HG02884 (cell line): Measurements from ENCODE around the gene SLC19A1.
"Not testable (repeated sequence)": the region's sequence is repeated elsewhere in the genome, so short reads cannot be mapped to it uniquely, and the experiment has no call there.

Experiments
- ATAC-seq: cut with Tn5 transposase; IDR thresholded peaks from one replicate; pipeline ENCODE4 v1.9.1; 2021; ENCODE audit warnings: mild to moderate bottlenecking, moderate library complexity; ENCODE audit not compliant: unreplicated experiment

Gene SLC19A1

DNA sequence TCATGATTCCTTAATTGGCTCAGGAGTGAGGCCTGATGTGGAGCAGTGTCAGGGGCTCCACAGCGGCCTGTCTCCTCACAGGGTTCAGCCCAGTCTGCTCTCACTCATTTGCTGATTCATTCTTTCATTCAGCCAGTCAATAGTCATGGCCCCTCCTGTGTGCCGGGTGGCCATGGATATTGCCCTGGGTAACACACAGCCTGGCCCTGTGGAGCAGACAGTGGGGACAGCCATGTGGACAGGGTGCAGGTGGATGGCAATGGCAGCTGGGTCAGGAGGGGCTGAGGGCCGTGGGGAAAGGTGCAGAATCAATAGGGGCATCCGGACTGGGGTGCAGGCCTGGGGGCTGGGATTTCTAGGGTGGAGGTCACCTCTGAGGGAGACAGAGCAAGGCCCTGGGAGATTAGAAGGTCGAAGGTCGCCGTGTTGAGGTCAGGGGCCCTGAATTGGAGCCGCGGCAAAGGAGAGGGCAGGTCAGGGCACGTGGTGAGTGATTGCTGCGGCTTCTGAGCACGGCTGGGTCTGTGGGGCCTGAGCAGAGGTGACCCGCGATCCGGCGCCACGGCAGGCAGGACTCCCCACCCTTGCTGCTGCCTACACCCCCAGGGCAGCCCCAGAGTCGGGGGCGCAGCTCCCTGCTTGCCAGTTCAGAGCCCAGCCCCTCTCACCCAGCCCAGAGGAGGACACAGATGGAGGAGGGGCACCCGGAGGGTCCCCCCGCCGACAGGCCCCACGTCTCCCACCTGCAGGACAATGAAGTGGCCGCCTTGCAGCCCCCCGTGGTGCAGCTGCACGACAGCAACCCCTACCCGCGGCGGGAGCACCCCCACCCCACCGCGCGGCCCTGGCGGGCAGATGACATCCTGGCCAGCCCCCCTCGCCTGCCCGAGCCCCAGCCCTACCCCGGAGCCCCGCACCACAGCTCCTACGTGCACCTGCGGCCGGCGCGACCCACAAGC lies 33.4 kb downstream of the SLC19A1 start:
- no peak for ATAC-seq

DNA sequence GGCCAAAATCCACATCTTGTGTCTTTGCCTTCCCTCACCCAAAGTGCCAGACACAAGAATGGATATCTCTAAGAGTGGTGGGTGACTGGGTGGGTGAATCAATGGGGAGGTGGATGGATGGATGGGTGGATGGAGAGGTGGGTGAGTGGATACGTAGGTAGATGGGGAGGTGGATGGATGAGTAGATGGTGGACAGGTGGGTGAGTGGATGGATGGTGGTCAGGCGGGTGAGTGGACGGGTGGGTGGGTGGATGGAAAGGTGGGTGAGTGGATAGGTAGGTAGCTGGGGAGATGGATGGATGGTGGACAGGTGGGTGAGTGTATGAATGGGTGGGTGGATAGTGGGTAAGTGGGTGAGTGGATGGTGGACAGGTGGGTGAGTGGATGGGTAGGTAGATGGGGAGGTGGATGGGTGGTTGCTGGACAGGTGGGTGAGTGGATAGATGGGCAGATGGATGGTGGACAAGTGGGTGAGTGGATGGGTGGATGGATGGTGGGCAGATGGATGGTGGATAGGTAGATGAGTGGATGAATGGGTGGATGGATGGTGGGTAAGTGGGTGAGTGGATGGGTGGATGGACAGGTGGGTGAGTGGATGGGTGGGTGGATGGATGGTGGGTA lies 34.2 kb downstream of the SLC19A1 start:
- ATAC-seq, result no peak

DNA sequence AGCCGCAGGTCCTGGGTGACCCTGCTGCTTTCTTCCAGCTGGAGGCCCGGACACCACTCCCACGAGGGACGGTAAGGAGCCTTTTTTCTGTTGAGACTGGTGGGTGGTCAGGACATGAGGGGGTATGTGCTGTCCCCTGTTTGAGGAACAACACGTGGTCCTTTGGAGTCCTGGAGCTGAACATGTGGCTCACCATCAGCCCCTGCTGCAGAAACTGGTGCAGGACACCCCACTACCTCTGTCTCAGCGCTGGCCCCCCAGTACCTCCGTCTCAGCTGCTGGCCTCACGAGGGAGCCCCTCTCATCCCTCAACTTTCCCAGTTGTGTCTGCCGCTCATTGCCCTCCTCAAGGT lies 34.7 kb downstream of the SLC19A1 start:
- no peak for ATAC-seq

GRCh38 chr21:45506836-45507522 lies 35.3 kb downstream of the SLC19A1 start:
- ATAC-seq, result no peak

DNA sequence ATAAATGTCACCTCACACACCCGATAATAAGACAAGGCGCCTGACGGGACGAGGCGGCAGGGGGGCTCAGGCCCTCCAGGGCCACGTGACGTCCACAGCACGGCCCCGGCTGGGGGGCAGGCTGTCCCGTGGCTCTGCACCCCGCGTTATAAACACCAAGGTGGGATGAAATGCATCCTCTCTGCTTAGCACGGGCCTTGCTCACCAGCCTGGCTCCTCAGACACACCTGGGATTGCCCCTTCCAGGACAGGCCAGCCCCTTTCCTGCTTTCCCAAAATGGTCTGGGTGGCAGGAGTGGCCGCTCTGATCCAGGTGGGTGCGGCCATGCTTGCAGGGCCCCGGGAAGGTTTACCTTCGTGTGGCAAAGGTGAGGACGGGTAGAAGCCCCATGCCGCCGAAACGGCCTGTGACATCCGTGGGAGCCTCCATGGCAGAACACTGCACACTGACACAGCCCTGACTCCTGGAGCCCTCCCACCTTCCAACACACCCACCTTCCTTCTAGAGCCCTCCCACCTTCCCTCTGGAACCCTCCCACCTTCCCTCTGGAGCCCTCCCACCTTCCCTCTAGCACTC lies 35.9 kb downstream of the SLC19A1 start:
- ATAC-seq, result no peak

DNA sequence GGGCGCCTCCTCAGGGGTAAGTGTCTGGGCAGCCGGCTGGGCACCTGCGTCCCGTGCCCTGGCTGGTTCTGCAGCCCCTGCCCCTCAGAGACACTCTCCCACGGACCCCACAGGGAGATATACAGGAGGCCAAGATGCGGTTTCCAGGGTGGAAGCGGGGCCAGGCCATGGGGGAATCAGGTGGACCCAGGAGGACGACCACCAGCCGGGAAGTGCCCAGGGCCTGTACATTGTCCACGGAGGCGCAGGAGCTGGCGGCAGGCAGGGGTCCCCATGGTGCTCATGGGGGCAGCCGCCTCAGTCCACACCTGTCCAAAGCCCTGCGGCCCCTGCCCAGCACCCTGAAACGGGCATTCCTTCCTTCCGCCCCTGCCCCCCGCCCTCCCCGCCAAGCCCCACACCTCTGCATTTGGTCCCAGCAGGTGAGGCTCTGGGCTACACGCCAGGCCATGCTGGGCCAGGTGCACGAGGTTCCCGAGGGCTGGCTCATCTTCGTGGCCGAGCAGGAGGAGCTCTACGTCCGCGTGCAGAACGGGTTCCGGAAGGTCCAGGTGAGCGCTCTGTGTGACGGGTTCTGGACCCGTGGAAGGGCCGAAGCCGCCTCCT lies 36.7 kb downstream of the SLC19A1 start:
- ATAC-seq, result no peak

DNA sequence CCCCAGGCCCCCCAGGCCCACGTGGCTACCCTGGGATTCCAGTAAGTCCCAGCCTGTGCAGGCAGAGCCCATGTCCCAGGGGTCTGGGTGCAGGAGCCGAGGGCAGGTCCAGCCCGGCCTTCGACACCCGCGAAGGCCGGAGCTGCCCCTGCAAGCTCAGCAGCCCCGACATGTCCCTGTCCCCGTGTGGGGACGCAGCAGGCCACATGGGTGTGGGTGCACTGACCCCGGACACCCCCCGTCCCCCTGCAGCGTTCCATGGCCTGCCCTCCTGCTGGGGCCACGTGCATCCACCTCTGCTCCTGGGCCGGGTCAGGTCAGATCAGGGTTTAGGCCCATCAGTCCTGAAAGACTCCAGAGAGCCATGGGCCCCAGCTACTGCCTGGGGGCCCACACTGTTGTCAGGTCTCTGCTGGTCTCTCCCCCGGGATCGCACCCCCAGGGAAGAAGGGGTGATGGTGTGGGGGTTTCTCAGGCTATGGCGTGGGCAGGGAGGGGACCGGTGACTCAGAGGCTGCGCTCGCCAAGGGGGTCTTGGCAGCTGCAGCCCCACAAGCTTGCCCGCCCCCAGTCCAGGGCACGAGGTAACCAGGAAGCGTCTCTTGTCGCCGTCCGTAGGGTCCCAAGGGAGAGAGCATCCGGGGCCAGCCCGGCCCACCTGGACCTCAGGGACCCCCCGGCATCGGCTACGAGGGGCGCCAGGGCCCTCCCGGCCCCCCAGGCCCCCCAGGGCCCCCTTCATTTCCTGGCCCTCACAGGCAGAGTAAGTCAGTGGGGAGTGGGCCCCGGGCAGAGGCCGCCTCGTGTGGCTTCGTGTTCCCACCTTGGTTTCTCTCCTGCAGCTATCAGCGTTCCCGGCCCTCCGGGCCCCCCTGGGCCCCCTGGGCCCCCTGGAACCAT lies 37.5 kb downstream of the SLC19A1 start:
- no peak for ATAC-seq

DNA sequence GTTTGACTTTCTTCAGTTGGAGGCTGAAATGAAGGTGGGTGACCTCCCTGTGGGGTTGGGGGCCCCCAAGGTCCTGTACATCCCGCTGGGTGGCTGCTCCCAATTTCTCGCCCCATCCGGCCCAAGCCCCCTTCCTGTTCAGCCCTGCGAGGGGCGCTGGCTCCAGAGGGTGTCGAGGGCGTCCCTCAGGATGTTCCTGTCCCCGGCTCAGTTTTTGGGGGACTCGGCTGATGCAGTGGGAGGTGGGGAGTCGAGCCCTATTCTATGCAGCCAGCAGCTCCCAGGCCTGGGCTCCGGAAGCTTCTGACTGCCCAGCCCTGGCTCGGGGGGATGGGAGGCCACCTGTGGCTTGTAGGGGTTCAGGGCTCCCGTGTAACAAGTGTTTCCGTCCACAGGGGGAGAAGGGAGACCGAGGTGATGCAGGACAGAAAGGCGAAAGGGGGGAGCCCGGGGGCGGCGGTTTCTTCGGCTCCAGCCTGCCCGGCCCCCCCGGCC lies 38.2 kb downstream of the SLC19A1 start:
- no peak for ATAC-seq

DNA sequence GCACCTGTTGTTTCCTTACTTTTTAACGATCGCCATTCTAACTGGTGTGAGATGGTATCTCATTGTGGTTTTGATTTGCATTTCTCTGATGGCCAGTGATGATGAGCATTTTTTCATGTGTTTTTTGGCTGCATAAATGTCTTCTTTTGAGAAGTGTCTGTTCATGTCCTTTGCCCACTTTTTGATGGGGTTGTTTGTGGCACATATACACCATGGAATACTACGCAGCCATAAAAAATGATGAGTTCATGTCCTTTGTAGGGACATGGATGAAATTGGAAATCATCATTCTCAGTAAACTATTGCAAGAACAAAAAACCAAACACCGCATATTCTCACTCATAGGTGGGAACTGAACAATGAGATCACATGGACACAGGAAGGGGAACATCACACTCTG lies 39.0 kb downstream of the SLC19A1 start:
- ATAC-seq, result not testable (repeated sequence)

GRCh38 chr21:45502600-45502999 lies 39.6 kb downstream of the SLC19A1 start:
- ATAC-seq, result no peak

DNA sequence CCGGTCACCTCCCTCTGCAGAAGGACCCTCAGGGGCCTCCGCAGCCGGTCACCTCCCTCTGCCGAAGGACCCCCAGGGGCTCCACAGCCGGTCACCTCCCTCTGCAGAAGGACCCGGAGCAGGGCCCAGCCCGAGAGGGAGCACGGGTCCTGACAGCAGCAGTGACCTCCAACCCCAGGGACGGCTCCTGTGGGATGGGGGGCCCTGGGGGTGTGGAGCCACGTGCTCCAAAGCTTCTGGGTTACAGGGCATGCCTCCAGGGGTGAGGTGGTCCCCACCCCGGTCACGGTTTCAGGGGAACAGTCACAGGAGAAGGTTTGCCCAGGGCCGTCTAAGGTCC lies 40.3 kb downstream of the SLC19A1 start:
- ATAC-seq, result no peak

DNA sequence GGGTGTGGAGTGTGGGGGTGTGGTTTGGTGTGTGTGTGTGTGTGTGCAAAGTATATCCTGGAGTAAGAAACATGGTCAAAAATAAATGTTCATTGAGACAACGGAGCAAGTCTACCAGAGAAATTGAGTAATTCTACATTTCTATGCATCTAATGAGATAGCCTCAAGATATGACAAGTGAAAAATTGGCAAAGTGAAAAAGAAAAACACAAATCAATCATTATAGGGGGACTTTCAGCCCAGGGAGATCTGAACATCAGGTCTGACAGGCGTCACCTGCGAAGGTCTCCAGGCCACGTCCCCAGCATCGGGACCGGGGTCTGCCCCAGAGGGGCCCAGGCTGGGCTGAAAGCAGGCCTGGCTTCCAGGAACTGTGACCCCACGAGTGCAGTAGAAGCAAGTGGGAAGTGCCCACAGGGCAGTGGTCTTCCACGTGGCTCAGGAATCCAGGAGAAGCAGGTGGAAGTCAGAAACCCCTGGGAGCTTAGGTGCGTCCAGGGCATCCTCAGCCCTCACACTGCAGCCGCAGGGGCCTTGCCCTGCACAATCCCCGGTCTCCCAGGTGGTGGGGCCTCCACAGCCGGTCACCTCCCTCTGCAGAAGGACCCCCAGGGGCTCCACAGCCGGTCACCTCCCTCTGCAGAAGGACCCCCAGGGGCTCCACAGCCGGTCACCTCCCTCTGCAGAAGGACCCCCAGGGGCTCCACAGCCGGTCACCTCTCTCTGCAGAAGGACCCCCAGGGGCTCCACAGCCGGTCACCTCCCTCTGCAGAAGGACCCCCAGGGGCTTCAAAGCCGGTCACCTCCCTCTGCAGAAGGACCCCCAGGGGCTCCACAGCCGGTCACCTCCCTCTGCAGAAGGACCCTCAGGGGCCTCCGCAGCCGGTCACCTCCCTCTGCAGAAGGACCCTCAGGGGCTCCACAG lies 40.9 kb downstream of the SLC19A1 start:
- not testable (repeated sequence) for ATAC-seq

DNA sequence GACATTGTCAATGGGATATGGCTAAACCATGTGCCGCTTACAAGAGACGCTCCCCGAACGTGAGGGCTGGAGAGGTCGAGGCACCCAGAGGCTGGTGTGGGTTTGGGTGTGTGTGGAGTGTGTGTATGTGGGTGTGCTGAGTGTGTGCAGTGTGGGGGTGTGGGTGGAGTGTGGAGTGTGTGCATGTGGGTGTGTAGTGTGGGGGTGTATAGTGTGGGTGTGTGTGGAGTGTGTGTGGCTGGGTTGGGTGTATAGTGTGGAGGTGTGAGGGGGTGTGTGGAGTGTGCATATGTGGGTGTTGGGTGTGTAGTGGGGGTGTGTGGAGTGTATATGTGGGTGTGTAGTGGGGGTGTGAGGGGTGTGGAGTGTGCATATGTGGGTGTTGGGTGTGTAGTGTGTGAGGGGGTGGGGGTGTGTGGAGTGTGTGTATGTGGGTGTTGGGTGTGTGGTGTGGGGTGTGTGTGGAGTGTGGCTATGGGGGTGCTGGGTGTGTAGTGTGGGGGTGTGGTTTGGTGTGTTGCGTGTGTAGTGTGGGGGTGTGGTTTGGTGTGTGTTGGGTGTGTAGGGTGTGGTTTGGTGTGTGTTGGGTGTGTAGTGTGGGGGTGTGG lies 42.2 kb downstream of the SLC19A1 start:
- no peak for ATAC-seq

DNA sequence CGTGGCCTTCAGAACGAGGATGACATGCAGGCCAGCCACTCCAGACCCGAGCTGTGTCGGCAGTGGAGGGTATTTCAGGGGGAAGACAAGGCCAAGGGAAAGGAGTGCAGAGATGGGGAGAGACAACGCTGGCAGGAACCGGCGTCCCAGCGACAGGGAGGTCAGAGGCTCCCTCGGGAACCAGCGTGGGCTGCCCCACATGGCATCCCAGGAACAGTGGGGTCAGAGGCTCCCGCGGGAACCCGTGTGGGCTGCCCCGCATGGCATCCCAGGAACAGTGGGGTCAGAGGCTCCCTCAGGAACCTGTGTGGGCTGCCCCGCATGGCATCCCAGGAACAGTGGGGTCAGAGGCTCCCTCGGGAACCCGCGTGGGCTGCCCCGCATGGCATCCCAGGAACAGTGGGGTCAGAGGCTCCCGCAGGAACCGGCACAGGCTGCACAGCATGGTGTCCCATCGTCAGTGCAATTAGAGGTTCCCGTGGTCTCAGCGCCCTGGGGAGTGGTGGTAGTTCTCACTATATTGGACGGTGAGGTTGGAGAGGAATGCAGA lies 43.0 kb downstream of the SLC19A1 start:
- ATAC-seq, result no peak

DNA sequence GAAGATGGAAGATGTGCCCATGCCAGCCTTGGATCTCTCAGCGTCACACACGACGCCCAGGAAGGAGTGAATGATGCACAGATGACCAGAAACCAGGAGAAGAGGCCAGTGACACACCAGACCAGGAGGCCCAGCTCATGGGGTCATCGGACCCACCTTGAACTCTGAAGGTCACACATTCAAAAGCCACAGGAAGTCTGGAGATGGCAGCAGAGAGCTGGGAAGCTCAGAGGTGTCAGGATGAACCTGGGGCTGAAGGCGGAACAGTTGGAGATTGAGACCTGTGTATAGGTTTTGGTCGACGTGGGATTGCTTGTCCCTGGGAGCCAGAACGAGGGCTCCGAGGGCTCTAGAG lies 43.6 kb downstream of the SLC19A1 start:
- no peak for ATAC-seq

GRCh38 chr21:45497846-45498645 lies 44.2 kb downstream of the SLC19A1 start:
- no peak for ATAC-seq
